HEK293 (cell line): ENCODE results near the gene FAM107A.

Source experiments
- ZBTB49 ChIP-seq: fragments of 450-650 bp; formaldehyde crosslinking; IDR thresholded peaks from 2 replicates; pipeline ENCODE4 v1.5.1; 2016; ENCODE audit warnings: missing biosample characterization, missing genetic modification characterization, low read depth
- ZNF146 ChIP-seq: fragments of 450-650 bp; formaldehyde crosslinking; IDR thresholded peaks from 2 replicates; pipeline ENCODE4 v1.5.1; 2016; ENCODE audit warnings: missing biosample characterization, missing genetic modification characterization
- ZNF24 ChIP-seq: fragments of 450-650 bp; formaldehyde crosslinking; IDR thresholded peaks from 2 replicates; pipeline ENCODE4 v1.5.1; 2016; ENCODE audit warnings: missing biosample characterization, missing genetic modification characterization
- ZNF398 ChIP-seq: fragments of 450-650 bp; formaldehyde crosslinking; IDR thresholded peaks from 2 replicates; pipeline ENCODE4 v1.5.1; 2017; ENCODE audit warnings: missing biosample characterization, missing genetic modification characterization
- ZNF488 ChIP-seq: fragments of 450-650 bp; formaldehyde crosslinking; IDR thresholded peaks from 2 replicates; pipeline ENCODE4 v1.5.1; 2016; ENCODE audit warnings: missing biosample characterization, missing genetic modification characterization
- ZNF777 ChIP-seq: fragments of 450-650 bp; formaldehyde crosslinking; IDR thresholded peaks from 2 replicates; pipeline ENCODE4 v1.5.1; 2017; ENCODE audit warnings: missing biosample characterization, missing genetic modification characterization, borderline replicate concordance
- TF ChIP-seq, protein P1 (sequence below): fragments of 450-650 bp; formaldehyde crosslinking; IDR thresholded peaks from 2 replicates; pipeline ENCODE4 v1.5.1; 2016; ENCODE audit warnings: missing biosample characterization, missing genetic modification characterization

DNA sequence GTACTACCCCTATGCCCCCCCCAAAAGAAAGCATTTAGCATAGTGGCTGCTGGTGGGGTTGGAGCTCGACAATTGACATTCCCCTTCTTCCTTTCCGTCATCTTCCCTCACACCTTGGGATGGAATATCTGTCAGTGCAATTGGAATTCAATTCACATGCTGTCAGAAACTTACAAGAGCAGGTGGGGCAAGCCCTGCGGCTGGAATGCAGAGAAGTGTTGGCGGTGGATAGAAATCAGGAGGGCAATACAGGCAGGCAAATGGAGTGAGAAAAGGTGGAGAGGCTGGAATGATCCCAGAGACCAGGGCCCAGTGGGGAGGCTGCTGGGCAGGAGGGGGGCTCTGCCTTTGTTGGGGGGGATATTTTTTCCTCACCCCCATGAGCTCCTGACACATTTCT is 45.2 kb upstream of the FAM107A start:
- TF ChIP-seq ZNF777 (tag by site-specific recombination) = no peak
- TF ChIP-seq ZNF24 (tag by site-specific recombination) = no peak
- TF ChIP-seq ZBTB49 (tag by site-specific recombination) = no peak
- TF ChIP-seq, protein P1, sequence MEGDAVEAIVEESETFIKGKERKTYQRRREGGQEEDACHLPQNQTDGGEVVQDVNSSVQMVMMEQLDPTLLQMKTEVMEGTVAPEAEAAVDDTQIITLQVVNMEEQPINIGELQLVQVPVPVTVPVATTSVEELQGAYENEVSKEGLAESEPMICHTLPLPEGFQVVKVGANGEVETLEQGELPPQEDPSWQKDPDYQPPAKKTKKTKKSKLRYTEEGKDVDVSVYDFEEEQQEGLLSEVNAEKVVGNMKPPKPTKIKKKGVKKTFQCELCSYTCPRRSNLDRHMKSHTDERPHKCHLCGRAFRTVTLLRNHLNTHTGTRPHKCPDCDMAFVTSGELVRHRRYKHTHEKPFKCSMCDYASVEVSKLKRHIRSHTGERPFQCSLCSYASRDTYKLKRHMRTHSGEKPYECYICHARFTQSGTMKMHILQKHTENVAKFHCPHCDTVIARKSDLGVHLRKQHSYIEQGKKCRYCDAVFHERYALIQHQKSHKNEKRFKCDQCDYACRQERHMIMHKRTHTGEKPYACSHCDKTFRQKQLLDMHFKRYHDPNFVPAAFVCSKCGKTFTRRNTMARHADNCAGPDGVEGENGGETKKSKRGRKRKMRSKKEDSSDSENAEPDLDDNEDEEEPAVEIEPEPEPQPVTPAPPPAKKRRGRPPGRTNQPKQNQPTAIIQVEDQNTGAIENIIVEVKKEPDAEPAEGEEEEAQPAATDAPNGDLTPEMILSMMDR (tag by site-specific recombination) = no peak
- no peak for TF ChIP-seq ZNF488 (tag by site-specific recombination)
- TF ChIP-seq ZNF398 (tag by site-specific recombination) = no peak
- TF ChIP-seq ZNF146 (tag by site-specific recombination) = no peak
